NT2/D1 (cell line): Measurements from ENCODE around the gene L3MBTL3.

Experiments
- DNase-seq: peaks from one replicate; pipeline ENCODE4 v3.0.0-alpha.2; 2011; ENCODE audit warnings: low read depth, low spot score
- H3K27me3 ChIP-seq: 2 replicates; pipeline ENCODE4 v1.6.0; 2011; ENCODE audit warnings: mild to moderate bottlenecking; ENCODE audit not compliant: insufficient read length, insufficient read depth
- H3K36me3 ChIP-seq: 2 replicates; pipeline ENCODE4 v1.6.1; 2011; ENCODE audit warnings: mild to moderate bottlenecking, low read length, mixed read lengths; ENCODE audit not compliant: insufficient read depth, insufficient read length
- H3K4me1 ChIP-seq: 2 replicates; pipeline ENCODE4 v1.5.1; 2011; ENCODE audit not compliant: insufficient read depth, insufficient read length
- H3K4me3 ChIP-seq: 2 replicates; pipeline ENCODE4 v1.5.1; 2011; ENCODE audit warnings: low read depth; ENCODE audit not compliant: insufficient read length
- H3K9ac ChIP-seq: 2 replicates; pipeline ENCODE4 v1.6.0; 2011; ENCODE audit warnings: low read depth; ENCODE audit not compliant: insufficient read length
- H3K9me3 ChIP-seq: 2 replicates; pipeline ENCODE4 v1.5.1; 2011; ENCODE audit warnings: mild to moderate bottlenecking, low read length; ENCODE audit not compliant: insufficient read depth
- SUZ12 ChIP-seq: IDR thresholded peaks from 2 replicates; pipeline ENCODE4 v1.6.1; 2011; ENCODE audit not compliant: insufficient read length, insufficient read depth; ENCODE audit errors: extremely low read depth
- YY1 ChIP-seq: IDR thresholded peaks from 2 replicates; pipeline ENCODE4 v1.6.1; 2011; ENCODE audit not compliant: insufficient read length, insufficient read depth
- ZNF274 ChIP-seq: IDR thresholded peaks from 2 replicates; pipeline ENCODE4 v1.6.1; 2011; ENCODE audit warnings: mild to moderate bottlenecking, low read depth, low read length

L3MBTL3 gene

DNA sequence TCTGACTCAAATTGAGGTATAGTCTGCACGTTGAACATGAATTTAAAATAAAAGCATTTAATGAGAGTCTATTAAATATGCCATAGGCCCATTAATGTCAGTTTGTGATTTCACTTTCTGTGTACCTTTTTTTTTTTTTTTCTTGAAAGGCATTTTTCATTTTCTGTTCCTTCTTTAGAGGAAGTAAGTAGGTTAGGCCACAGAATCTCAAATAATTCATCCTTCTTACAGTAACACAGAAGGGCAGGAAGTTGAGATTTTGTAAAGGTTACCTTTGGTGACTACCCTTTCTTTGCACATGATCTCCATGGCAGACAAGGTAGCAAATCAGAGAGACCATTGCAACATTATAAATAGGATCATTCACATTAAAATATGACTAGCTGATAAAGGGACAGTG lies 9.6 kb downstream of the L3MBTL3 start:
- Histone ChIP-seq H3K4me1 (no peaks in the 10 kb centered on the region), H3K9me3 (no peaks in the 10 kb centered on the region), H3K4me3 (no peak overlapping the region), H3K36me3 (no peaks in the 10 kb centered on the region), H3K27me3 (no peaks in the 10 kb centered on the region), H3K9ac (no peak overlapping the region)
- DNase-seq = no peak
- no peak for TF ChIP-seq YY1
- no peak for TF ChIP-seq ZNF274
- no peak for TF ChIP-seq SUZ12

- Histone ChIP-seq H3K27me3 (no peaks in the 10 kb centered on the region), H3K4me1 (no peaks in the 10 kb centered on the region), H3K9ac (no peak overlapping the region), H3K4me3 (no peak overlapping the region), H3K36me3 (no peaks in the 10 kb centered on the region), H3K9me3 (no peaks in the 10 kb centered on the region)
- no peak for TF ChIP-seq YY1
- no peak for DNase-seq
Measured at GRCh38 chr6:130029163-130029562, 10.8 kb downstream of the L3MBTL3 start.

GRCh38 chr6:130032758-130033340 lies 14.5 kb downstream of the L3MBTL3 start:
- H3K36me3 ChIP-seq = no peaks in the 10 kb centered on the region
- no peaks in the 10 kb centered on the region for H3K27me3 ChIP-seq
- no peaks in the 10 kb centered on the region for H3K9me3 ChIP-seq
- DNase-seq = no peak
- TF ChIP-seq SUZ12 = no peak
- no peak for TF ChIP-seq YY1
- H3K4me1 ChIP-seq = no peaks in the 10 kb centered on the region
- no peak overlapping the region for H3K4me3 ChIP-seq
- no peak overlapping the region for H3K9ac ChIP-seq

DNA sequence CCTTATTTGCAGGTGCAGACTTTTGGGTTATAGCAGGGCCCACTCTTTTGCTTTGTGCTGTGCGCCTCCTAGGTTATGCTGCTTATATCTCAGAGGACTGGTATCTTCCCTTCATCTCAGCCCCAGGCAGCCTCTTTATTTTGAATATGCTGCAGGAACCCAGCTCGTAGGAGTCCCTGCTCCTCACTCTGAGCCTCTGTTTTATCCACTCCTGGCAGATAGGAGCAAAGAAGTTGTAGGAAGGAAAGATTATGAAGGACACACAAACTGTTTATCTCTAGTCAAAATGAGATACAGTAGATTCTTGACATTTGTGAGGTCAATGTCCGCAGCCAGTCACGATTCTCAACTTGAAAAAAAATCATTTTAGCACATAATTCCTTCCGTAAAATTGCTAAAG lies 15.6 kb downstream of the L3MBTL3 start:
- no peak for DNase-seq
- no peaks in the 10 kb centered on the region for H3K4me1 ChIP-seq
- no peak overlapping the region for H3K9ac ChIP-seq
- no peaks in the 10 kb centered on the region for H3K36me3 ChIP-seq
- H3K4me3 ChIP-seq = no peak overlapping the region
- H3K9me3 ChIP-seq = no peaks in the 10 kb centered on the region
- TF ChIP-seq YY1 (no peak), ZNF274 (no peak), SUZ12 (no peak)
- H3K27me3 ChIP-seq = no peaks in the 10 kb centered on the region

DNA sequence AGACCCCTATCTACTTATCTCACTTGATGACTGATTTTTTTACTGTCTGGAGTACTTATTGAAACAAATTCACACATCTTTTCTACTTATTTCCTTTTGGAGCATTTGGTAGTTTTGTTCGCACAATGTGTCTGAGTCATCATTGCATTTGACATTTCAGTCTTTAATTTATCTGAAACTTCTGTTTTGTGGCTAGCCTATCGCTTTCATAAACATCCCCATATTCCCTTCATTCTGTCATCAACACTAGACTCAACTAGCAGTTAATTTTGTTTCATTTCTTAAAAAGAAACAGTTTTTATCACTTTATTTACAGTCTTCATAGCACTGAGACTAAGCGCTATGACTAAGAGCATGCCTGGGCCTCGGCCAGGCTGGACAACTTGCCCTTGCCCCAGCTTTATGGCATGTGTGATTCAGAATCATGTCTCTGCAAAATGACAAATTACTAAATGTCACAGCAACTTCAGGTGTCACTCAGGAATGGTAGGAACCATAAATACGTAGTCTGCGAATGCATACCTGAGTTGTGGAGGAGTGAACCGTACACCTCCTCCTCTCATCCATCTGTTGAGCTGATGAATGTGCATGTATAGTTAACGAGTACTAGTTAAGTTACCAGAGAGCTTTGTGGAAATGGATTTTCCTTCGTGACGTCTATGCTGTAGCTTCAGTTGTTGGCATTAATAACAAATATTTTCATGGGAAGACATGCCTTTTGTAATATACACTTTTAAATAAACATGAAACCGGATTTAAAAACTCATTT lies 16.2 kb downstream of the L3MBTL3 start:
- no peaks in the 10 kb centered on the region for H3K27me3 ChIP-seq
- H3K4me3 ChIP-seq = no peak overlapping the region
- no peaks in the 10 kb centered on the region for H3K4me1 ChIP-seq
- no peak overlapping the region for H3K9ac ChIP-seq
- H3K36me3 ChIP-seq = no peaks in the 10 kb centered on the region
- H3K9me3 ChIP-seq = no peaks in the 10 kb centered on the region
- TF ChIP-seq ZNF274 (no peak), SUZ12 (no peak), YY1 (no peak)
- no peak for DNase-seq

DNA sequence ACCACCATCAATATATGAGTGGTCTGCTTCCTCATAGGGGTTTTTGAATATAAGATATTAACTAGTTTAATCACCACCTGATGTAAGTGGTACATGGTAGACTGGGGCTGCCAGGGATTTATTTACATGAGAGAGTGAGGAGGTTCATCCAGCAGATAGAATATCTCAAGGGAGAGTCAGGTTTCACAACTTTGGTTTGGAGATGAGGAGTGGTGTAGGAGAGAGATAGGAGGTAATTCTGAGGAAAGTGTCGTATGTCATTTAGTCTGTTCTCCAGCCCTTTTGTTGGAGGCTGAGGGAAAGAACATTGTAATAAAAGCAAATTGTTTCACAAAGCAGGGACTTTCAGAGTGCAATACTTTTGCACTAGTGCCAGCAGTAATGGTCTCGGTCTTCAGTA lies 16.8 kb downstream of the L3MBTL3 start:
- no peaks in the 10 kb centered on the region for H3K36me3 ChIP-seq
- no peaks in the 10 kb centered on the region for H3K4me1 ChIP-seq
- no peaks in the 10 kb centered on the region for H3K9me3 ChIP-seq
- TF ChIP-seq SUZ12 (no peak), YY1 (no peak)
- no peak overlapping the region for H3K9ac ChIP-seq
- DNase-seq = no peak
- no peaks in the 10 kb centered on the region for H3K27me3 ChIP-seq
- no peak overlapping the region for H3K4me3 ChIP-seq

DNA sequence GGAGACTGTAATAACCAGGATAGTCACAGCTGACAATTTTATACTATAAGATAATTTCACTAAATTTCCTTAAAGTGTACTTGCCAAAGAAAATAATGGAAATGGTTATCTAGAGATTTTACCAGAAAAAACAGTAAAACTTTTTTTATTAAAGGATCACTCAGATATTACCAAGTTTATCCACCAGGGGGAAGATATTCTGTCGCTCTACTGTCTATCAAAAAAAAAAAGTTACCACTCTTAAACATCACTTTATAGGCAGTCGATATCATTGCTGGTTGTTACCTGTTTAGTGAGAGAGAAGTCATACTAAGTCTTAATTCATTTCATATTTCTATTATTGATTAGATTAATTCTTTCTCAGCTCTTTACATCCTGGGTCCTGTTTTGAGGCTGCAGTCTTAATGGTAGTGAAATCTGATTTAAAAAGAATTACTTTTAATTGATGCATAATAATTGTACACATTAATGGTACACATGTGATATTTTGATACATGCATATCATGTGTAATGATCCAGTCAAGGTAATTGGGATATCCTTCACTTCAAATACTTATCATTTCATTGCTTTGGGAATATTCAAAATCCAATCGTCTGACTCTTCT lies 18.9 kb downstream of the L3MBTL3 start:
- Histone ChIP-seq H3K9me3 (no peaks in the 10 kb centered on the region), H3K4me3 (no peak overlapping the region), H3K27me3 (no peaks in the 10 kb centered on the region), H3K4me1 (no peaks in the 10 kb centered on the region), H3K36me3 (no peaks in the 10 kb centered on the region), H3K9ac (no peak overlapping the region)
- DNase-seq = no peak
- TF ChIP-seq ZNF274 = no peak
- no peak for TF ChIP-seq YY1
- TF ChIP-seq SUZ12 = no peak
